ENCODE results near the gene KRT76. TPM values are rescaled to one million over a fixed set of nuclear protein-coding genes. Genes with fewer than 3 reads are reported as not detected.

The KRT76 gene
- total and polyA plus RNA-seq, 2 donors (not counting 1 experiment from before 2014, with no cell fraction given), result not detected

DNA sequence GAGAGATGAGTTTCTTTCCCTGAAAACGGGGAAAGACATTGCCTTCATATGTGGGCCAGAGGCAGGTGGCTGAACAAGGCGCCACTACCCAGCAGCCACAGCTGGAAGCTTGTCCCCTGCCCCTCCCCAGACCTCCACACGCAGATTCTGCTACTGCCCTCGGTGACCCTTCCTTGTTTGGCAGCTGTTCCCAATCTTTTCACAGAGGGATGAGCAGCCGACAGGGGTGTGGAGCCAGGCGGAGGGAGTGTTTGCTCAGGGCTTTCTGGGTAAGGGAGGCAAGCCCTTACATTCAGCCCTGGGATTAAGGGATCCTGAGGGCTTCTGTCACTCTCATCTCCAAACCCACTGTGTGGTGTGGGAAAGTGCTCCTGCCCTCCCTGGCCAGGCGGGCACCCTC is 41.2 kb upstream of the KRT76 start:
- intact Hi-C loops (cut with micrococcal nuclease), result no loop called here
- DNase-seq (no peak), ATAC-seq (ENCODE audit: low read depth) (no peak)
- no peak for TF ChIP-seq EZH2 (IDR thresholded peaks at IDR 0.05; ENCODE audit: borderline replicate concordance, insufficient read depth, low read depth, low read length, poor library complexity, severe bottlenecking)
- TF ChIP-seq, protein P1, sequence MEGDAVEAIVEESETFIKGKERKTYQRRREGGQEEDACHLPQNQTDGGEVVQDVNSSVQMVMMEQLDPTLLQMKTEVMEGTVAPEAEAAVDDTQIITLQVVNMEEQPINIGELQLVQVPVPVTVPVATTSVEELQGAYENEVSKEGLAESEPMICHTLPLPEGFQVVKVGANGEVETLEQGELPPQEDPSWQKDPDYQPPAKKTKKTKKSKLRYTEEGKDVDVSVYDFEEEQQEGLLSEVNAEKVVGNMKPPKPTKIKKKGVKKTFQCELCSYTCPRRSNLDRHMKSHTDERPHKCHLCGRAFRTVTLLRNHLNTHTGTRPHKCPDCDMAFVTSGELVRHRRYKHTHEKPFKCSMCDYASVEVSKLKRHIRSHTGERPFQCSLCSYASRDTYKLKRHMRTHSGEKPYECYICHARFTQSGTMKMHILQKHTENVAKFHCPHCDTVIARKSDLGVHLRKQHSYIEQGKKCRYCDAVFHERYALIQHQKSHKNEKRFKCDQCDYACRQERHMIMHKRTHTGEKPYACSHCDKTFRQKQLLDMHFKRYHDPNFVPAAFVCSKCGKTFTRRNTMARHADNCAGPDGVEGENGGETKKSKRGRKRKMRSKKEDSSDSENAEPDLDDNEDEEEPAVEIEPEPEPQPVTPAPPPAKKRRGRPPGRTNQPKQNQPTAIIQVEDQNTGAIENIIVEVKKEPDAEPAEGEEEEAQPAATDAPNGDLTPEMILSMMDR (IDR thresholded peaks at IDR 0.05), result no peak
- 62% methylated on average over 6 of the region's 7 CpGs for WGBS (ENCODE audit: insufficient coverage)
- POLR2A ChIA-PET, result no interaction called here
- Mint-ChIP-seq H3K27ac (no peak overlapping the region), H3K9me3 (ENCODE audit: insufficient read depth) (no peaks in the 10 kb centered on the region), H3K4me3 (no peak overlapping the region), H3K27me3 (peaks cover 30% of the 10 kb centered on the region), H3K4me1 (no peaks in the 10 kb centered on the region)
- no peaks in the 10 kb centered on the region for H3K9me3 ChIP-seq (ENCODE audit: control extremely low read depth in 1 of 3, control insufficient read depth in 2 of 3, insufficient read depth in 1 of 3, low read length in 2 of 3)
- no peaks in the 10 kb centered on the region for H3K4me1 ChIP-seq (ENCODE audit: control insufficient read depth in 2 of 2, insufficient read depth in 2 of 2, low read length in 2 of 2)
- H3K27me3 ChIP-seq (replicated peaks in 1 of 4; ENCODE audit: control extremely low read depth in 1 of 4, control insufficient read depth in 3 of 4, insufficient read depth in 4 of 4, low read length in 3 of 4), result peaks cover 0 to 2% (median 0%) of the 10 kb centered on the region in 4 experiments
- H3K27ac ChIP-seq (ENCODE audit: low read length in 2 of 2), result no peak overlapping the region
- H2AFZ ChIP-seq (ENCODE audit: insufficient read depth, low read depth, low read length, poor library complexity, severe bottlenecking), result no peak overlapping the region
- H3K79me2 ChIP-seq (ENCODE audit: control insufficient read depth, insufficient read depth, low read length), result no peaks in the 10 kb centered on the region
- CTCF ChIA-PET, result no interaction called here
- no peak overlapping the region for H3K4me3 ChIP-seq (ENCODE audit: control extremely low read depth in 1 of 5, extremely low read depth in 1 of 5, insufficient read depth in 1 of 5, low read depth in 2 of 5, low read length in 4 of 5)
- H3K4me2 ChIP-seq (replicated peaks; ENCODE audit: low read depth, low read length, poor library complexity, severe bottlenecking), result no peak overlapping the region
- H3K9ac ChIP-seq (ENCODE audit: low read length), result no peak overlapping the region
- H4K20me1 ChIP-seq (ENCODE audit: control insufficient read depth, insufficient read depth, low read length, poor library complexity, severe bottlenecking), result no peaks in the 10 kb centered on the region
- no peaks in the 10 kb centered on the region for H3K36me3 ChIP-seq (replicated peaks in 1 of 2; ENCODE audit: control extremely low read depth in 1 of 2, control insufficient read depth in 1 of 2, extremely low read depth in 1 of 2, insufficient read depth in 2 of 2, low read length in 1 of 2)

GRCh38 chr12:52817699-52818238 is 40.6 kb upstream of the KRT76 start:
- Mint-ChIP-seq H3K27ac (no peak overlapping the region), H3K4me3 (no peak overlapping the region), H3K27me3 (peaks cover 26% of the 10 kb centered on the region), H3K4me1 (no peaks in the 10 kb centered on the region), H3K9me3 (ENCODE audit: insufficient read depth) (no peaks in the 10 kb centered on the region)
- Histone ChIP-seq H3K27me3 (replicated peaks in 1 of 4; ENCODE audit: control extremely low read depth in 1 of 4, control insufficient read depth in 3 of 4, insufficient read depth in 4 of 4, low read length in 3 of 4) (peaks cover 0 to 2% (median 0%) of the 10 kb centered on the region in 4 experiments), H3K79me2 (ENCODE audit: control insufficient read depth, insufficient read depth, low read length) (no peaks in the 10 kb centered on the region), H3K9me3 (ENCODE audit: control extremely low read depth in 1 of 3, control insufficient read depth in 2 of 3, insufficient read depth in 1 of 3, low read length in 2 of 3) (no peaks in the 10 kb centered on the region), H3K4me2 (replicated peaks; ENCODE audit: low read depth, low read length, poor library complexity, severe bottlenecking) (no peak overlapping the region), H4K20me1 (ENCODE audit: control insufficient read depth, insufficient read depth, low read length, poor library complexity, severe bottlenecking) (no peaks in the 10 kb centered on the region), H2AFZ (ENCODE audit: insufficient read depth, low read depth, low read length, poor library complexity, severe bottlenecking) (no peak overlapping the region), H3K4me3 (ENCODE audit: control extremely low read depth in 1 of 5, extremely low read depth in 1 of 5, insufficient read depth in 1 of 5, low read depth in 2 of 5, low read length in 4 of 5) (no peak overlapping the region), H3K4me1 (ENCODE audit: control insufficient read depth in 2 of 2, insufficient read depth in 2 of 2, low read length in 2 of 2) (no peaks in the 10 kb centered on the region), H3K36me3 (replicated peaks in 1 of 2; ENCODE audit: control extremely low read depth in 1 of 2, control insufficient read depth in 1 of 2, extremely low read depth in 1 of 2, insufficient read depth in 2 of 2, low read length in 1 of 2) (no peaks in the 10 kb centered on the region), H3K9ac (ENCODE audit: low read length) (no peak overlapping the region), H3K27ac (ENCODE audit: low read length in 2 of 2) (no peak overlapping the region)
- WGBS (ENCODE audit: insufficient coverage), result 100% methylated on average over 1 of the region's 2 CpGs
- ChIA-PET POLR2A (no interaction called here), CTCF (no interaction called here)
- intact Hi-C loops (cut with micrococcal nuclease), result no loop called here
- DNase-seq (no peak), ATAC-seq (ENCODE audit: low read depth) (no peak)
- TF ChIP-seq EZH2 (IDR thresholded peaks at IDR 0.05; ENCODE audit: borderline replicate concordance, insufficient read depth, low read depth, low read length, poor library complexity, severe bottlenecking), result no peak
- TF ChIP-seq, protein P1 (IDR thresholded peaks at IDR 0.05), result no peak
